ENCODE measurements around the gene BAD. TPM values are rescaled to one million over a fixed set of nuclear protein-coding genes. Genes with fewer than 3 reads are reported as not detected.

BAD gene
- total RNA-seq, 1 donor from 2014 or later: 56.3 TPM

DNA sequence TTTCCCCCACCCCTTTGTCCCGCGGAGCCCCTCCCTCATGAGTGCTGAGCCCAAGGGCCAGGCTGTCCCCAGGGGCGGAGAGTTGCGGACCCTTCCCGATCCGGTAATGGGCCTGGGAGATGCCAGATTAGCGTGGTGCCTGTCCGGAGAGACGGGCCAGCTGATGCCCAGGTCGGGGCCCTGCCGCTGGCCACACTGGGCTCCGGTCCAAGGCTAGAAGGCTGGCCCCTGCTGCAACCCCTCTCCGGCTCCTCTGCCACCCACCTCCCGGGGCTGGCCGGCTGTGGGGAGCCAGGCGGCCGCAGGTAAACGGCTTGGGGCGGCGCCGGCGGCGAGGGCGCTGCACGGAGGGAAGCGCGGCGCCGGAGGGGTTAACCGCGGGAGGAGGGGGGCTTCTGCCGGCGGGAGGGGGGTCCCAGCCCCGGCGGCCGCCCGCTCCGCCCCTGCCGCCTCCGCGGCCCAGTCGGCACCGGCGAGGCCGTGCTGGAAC is 6.8 kb upstream of the BAD start, which contains the start of gene KCNK4:
Gene KCNK4 (plus strand): TSS at position 41 of the 490 bp plus-strand sequence. CDS start 1,717 bp downstream, outside the sequence.
- intact Hi-C loops (cut with micrococcal nuclease): no loop called here
- H3K36me3 ChIP-seq: no peaks in the 10 kb centered on the region
- DNase-seq: no peak
- H3K9me3 ChIP-seq (replicated peaks): no peaks in the 10 kb centered on the region
- peak within 1 kb of the TSS; percentile 61 for H3K4me3 ChIP-seq
- no peak within 1 kb of the TSS for H3K27ac ChIP-seq (replicated peaks)
- peaks cover 67% of the 10 kb centered on the region for H3K27me3 ChIP-seq (ENCODE audit: low read depth)
- TF ChIP-seq CTCF (IDR thresholded peaks at IDR 0.05; ENCODE audit: borderline replicate concordance): no peak
- peaks cover 21% of the 10 kb centered on the region for H3K4me1 ChIP-seq

GRCh38 chr11:64290352-64291261 is 6.1 kb upstream of the BAD start:
- no peak for TF ChIP-seq CTCF (IDR thresholded peaks at IDR 0.05; ENCODE audit: borderline replicate concordance)
- H3K36me3 ChIP-seq: no peaks in the 10 kb centered on the region
- DNase-seq: no peak
- peaks cover 27% of the 10 kb centered on the region for H3K4me1 ChIP-seq
- peak overlapping the region; percentile 61 for H3K4me3 ChIP-seq
- H3K27ac ChIP-seq (replicated peaks): no peak overlapping the region
- intact Hi-C loops (cut with micrococcal nuclease): no loop called here
- peaks cover 60% of the 10 kb centered on the region for H3K27me3 ChIP-seq (ENCODE audit: low read depth)
- H3K9me3 ChIP-seq (replicated peaks): no peaks in the 10 kb centered on the region

GRCh38 chr11:64289002-64289564 is 4.6 kb upstream of the BAD start:
- no peaks in the 10 kb centered on the region for H3K9me3 ChIP-seq (replicated peaks)
- no peak overlapping the region for H3K4me3 ChIP-seq
- H3K27ac ChIP-seq (replicated peaks): no peak overlapping the region
- peaks cover 44% of the 10 kb centered on the region for H3K27me3 ChIP-seq (ENCODE audit: low read depth)
- TF ChIP-seq CTCF (IDR thresholded peaks at IDR 0.05; ENCODE audit: borderline replicate concordance): no peak
- peaks cover 40% of the 10 kb centered on the region for H3K4me1 ChIP-seq
- intact Hi-C loops (cut with micrococcal nuclease): no loop called here
- no peaks in the 10 kb centered on the region for H3K36me3 ChIP-seq
- no peak for DNase-seq

- H3K36me3 ChIP-seq: no peaks in the 10 kb centered on the region
- H3K4me3 ChIP-seq: no peak overlapping the region
- peaks cover 37% of the 10 kb centered on the region for H3K27me3 ChIP-seq (ENCODE audit: low read depth)
- no peak for DNase-seq
- intact Hi-C loops (cut with micrococcal nuclease): no loop called here
- H3K4me1 ChIP-seq: peaks cover 47% of the 10 kb centered on the region
- H3K9me3 ChIP-seq (replicated peaks): no peaks in the 10 kb centered on the region
- TF ChIP-seq CTCF (IDR thresholded peaks at IDR 0.05; ENCODE audit: borderline replicate concordance): no peak
- no peak overlapping the region for H3K27ac ChIP-seq (replicated peaks)
Measured at GRCh38 chr11:64288353-64288750, 3.9 kb upstream of the BAD start.

DNA sequence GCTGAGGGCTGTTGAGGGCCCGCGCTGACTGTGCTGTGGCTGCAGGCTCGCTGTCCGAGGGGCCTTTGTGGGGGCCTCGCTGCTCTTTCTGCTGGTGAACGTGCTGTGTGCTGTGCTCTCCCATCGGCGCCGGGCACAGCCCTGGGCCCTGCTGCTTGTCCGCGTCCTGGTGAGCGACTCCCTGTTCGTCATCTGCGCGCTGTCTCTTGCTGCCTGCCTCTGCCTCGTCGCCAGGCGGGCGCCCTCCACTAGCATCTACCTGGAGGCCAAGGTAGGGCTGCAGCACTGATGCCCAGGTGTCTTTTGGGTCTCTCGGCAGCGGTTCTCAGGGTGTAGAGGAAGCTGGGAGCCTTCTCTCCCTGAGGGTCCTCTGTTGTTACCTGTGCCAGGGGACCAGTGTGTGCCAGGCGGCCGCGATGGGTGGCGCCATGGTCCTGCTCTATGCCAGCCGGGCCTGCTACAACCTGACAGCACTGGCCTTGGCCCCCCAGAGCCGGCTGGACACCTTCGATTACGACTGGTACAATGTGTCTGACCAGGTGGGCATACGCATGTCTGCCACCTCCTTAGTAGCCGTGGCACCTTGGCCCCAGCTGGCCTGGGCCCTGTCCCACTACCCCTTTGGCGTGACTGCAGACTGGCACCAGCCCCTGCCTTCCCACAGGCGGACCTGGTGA is 3.3 kb upstream of the BAD start:
- Histone ChIP-seq H3K4me3 (no peak overlapping the region), H3K4me1 (peaks cover 52% of the 10 kb centered on the region), H3K27ac (replicated peaks) (no peak overlapping the region), H3K27me3 (ENCODE audit: low read depth) (peaks cover 32% of the 10 kb centered on the region), H3K9me3 (replicated peaks) (no peaks in the 10 kb centered on the region), H3K36me3 (no peaks in the 10 kb centered on the region)
- no peak for DNase-seq
- intact Hi-C loops (cut with micrococcal nuclease): no loop called here
- TF ChIP-seq CTCF (IDR thresholded peaks at IDR 0.05; ENCODE audit: borderline replicate concordance): no peak

Measured in left ventricle myocardium inferior (tissue), 1 donor.